Measurements from ENCODE around the gene TEX51. TPM values are rescaled to one million over a fixed set of nuclear protein-coding genes. Genes with fewer than 3 reads are reported as not detected.

Gene TEX51
- total RNA-seq, result not detected
- long read RNA-seq, result 0 reads

DNA sequence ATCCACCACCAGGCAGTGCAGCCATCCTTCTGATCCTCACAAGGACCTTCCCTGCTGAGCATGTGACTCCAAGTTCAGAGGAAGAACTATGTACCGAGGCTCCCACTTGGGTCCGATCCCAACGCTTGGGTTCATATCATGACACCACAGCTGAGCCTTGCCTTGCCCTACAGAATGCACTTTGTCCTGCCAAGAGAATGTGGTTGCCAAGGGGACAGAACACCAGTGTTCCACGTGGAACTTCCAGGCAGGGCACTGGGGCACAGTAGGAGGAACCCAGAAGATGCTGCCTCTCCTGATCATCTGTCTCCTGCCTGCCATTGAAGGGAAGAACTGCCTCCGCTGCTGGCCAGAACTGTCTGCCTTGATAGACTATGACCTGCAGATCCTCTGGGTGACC, at the start of gene TEX51:
TSS of gene TEX51 (plus strand) at position 255 of the 400 bp plus-strand sequence. CDS start at position 284, 29 bp downstream.
- no peak for DNase-seq
- intact Hi-C loops (cut with DNase I, micrococcal nuclease), result no loop called here
- no peak for ATAC-seq

GRCh38 chr2:126849054-126849453, 49.6 kb upstream of the TEX51 start:
- no peak for DNase-seq
- intact Hi-C loops (cut with DNase I, micrococcal nuclease), result no loop called here
- ATAC-seq, result no peak

DNA sequence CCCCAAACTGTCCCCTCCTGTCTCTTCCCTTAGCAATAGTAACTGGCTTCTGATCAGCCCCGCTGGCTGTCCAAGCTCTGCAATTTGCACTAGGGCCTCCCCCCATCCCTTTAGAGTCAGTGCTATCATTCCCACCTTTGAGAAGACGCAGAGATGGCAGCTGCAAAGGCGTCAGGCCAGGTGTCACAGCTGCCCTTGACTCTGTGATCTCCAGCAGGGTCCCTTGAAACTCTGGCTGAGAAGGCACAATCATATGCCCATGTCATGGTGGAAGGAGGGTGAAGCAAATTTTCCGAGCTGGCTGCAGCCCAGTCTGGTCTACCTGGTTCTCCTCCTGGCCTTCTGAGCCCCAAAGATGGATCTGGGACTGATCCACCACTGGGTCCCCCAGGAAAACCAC, 49.2 kb upstream of the TEX51 start:
- DNase-seq (no peak), ATAC-seq (no peak)
- intact Hi-C loops (cut with DNase I, micrococcal nuclease), result no loop called here

GRCh38 chr2:126849991-126850535, 48.6 kb upstream of the TEX51 start:
- ATAC-seq (no peak), DNase-seq (no peak)
- intact Hi-C loops (cut with DNase I, micrococcal nuclease), result no loop called here

GRCh38 chr2:126850940-126851339, 47.8 kb upstream of the TEX51 start:
- ATAC-seq, result no peak
- intact Hi-C loops (cut with DNase I, micrococcal nuclease), result no loop called here
- no peak for DNase-seq

- intact Hi-C loops (cut with DNase I, micrococcal nuclease), result no loop called here
- ATAC-seq (no peak), DNase-seq (no peak)
These were observed 46.9 kb upstream of the TEX51 start for GRCh38 chr2:126851756-126852155.

DNA sequence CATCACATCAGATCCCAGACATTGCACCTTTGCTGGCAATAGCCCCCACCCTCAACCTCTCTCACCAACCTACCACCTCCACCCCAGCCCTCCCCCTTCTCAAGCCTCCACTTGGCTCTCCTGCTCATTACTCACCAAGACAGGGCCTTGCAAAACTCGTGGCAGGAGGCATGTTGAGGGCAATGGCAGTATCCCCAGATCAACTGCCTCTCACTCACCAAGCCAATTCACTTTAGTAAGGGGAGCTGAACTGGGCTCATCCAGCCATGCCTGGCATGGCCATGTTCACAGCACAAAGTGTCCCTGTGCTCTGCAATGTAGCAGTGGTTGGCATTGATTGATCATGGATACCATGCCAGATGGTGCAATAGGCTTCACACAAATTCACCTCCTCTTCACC, 46.3 kb upstream of the TEX51 start:
- DNase-seq (no peak), ATAC-seq (no peak)
- intact Hi-C loops (cut with DNase I, micrococcal nuclease), result no loop called here

- DNase-seq (no peak), ATAC-seq (no peak)
- intact Hi-C loops (cut with DNase I, micrococcal nuclease), result no loop called here
These were observed 43.1 kb upstream of the TEX51 start for GRCh38 chr2:126855606-126856005.

DNA sequence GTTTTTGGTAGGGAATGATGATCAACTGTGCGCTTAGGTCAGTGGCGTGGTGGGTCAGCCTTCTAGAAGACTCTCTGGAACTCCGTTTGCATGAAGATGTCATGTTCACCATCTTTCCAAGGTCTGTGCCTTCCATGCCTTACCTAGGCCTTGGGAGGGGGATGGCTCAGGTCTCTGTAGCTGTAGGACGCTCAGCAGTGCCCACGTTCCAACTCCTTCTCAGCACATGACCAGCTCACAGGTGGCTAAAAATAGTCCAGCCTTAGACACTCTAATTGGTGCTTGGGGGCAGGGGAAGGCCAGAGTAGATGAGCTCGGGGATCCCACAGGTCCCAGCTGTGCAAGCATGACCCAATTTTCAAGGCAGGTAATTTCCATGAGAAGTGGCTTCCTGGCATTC, 42.3 kb upstream of the TEX51 start:
- intact Hi-C loops (cut with DNase I, micrococcal nuclease), result no loop called here
- DNase-seq, result no peak

GRCh38 chr2:126857502-126857901, 41.2 kb upstream of the TEX51 start:
- DNase-seq, result no peak
- no peak for ATAC-seq
- intact Hi-C loops (cut with DNase I, micrococcal nuclease), result no loop called here

More for the DNA sequence above, 42.3 kb upstream of the TEX51 start:
- no peak for ATAC-seq

GRCh38 chr2:126858013-126858412, 40.7 kb upstream of the TEX51 start:
- no peak for DNase-seq
- intact Hi-C loops (cut with DNase I, micrococcal nuclease), result no loop called here
- ATAC-seq, result no peak

DNA sequence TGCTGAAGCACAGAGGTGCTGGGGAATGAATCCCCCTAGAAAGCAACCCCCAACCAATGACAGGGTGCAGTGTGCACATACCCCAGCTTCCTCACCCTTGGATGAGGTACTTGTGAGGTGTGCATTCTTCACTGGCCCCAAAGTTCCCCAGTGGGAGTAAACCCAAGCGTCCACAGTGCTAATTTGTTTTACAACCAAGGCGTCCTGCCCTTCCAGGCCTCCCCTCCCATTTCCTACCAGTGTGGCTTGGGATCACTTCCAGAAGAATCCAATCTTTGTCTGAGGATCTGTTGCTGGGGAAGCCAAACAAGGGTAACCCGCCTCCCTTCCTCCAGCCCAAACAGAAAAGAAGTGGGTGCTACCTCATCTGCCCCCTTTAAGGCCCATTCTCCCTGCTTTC, 40.3 kb upstream of the TEX51 start:
- DNase-seq, result no peak
- ATAC-seq, result no peak
- intact Hi-C loops (cut with DNase I, micrococcal nuclease), result no loop called here

- intact Hi-C loops (cut with DNase I, micrococcal nuclease), result no loop called here
- DNase-seq, result no peak
- ATAC-seq, result no peak
These were observed 39.7 kb upstream of the TEX51 start for GRCh38 chr2:126858991-126859390.

DNA sequence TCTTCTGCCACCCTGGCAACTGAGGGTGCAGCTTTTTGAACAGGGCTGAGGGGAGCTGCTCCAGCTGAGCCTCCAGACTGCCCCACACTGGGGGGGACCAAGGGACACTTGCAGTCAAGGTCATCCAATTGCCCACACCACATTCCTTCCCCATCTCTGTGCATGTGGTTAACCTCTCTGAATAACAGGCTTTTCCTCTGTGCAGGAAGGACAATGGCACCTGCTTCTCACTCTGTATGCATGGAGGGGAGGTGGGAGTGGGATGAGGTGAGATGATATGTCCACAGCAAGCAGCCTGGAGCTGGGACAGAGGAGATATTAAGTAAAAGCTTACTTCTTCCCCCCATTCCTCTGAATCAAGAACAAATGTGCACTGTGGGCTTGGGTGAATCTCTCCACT, 39.1 kb upstream of the TEX51 start:
- intact Hi-C loops (cut with DNase I, micrococcal nuclease), result no loop called here
- DNase-seq (no peak), ATAC-seq (no peak)

GRCh38 chr2:126860385-126860784, 38.3 kb upstream of the TEX51 start:
- DNase-seq (no peak), ATAC-seq (no peak)
- intact Hi-C loops (cut with DNase I, micrococcal nuclease), result no loop called here

DNA sequence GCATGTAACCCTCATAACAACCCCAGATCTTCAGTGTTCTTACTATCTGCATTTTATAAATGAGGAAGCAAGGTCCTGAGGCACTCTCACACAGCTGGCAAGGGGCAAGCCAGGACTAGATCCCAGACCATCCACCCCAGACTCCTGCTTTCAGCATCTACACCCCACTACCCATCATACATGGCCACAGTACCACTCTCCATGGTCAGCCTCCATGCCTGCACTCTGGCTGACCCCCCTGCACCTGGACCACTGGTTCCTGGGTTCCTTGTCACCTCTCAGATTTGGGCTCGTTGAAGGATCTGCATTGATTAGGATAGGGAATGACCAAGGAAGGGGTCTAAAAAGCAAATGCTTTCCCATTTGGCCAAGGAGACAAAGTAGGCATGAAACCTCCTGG, 36.0 kb upstream of the TEX51 start:
- DNase-seq (no peak), ATAC-seq (no peak)
- intact Hi-C loops (cut with DNase I, micrococcal nuclease), result no loop called here

DNA sequence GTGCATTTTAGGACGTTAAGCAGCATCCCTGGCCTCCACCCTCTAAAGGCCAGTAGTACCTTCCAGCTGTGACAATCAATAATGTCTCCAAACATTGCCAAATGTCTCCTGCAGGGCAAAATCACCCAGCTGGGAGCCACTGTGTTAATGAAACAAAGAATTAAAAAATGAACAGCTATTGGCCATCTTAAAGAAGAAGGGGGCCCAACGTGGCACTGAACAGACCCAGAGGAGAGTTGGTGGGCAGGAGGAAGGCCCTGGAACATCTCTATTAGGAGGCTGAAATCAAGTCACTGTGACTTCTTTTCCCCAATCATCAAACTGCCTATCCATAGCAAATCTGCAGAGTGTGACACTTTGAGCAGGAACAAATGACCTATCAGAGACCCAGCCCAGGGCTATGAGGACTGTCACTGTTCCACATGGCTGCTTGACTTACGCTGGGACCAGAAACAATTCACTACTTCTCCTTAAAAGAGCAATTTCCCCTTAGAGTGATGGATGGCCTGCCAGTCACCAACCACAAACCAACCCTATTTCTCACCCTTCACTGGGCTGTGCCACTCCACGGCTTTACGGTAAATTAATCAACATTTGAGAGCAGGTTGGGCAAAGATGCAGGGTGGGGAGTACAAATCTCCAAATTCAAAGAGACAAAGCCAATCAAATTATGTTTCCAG, 35.2 kb upstream of the TEX51 start:
- DNase-seq (no peak), ATAC-seq (no peak)
- intact Hi-C loops (cut with DNase I, micrococcal nuclease), result no loop called here

DNA sequence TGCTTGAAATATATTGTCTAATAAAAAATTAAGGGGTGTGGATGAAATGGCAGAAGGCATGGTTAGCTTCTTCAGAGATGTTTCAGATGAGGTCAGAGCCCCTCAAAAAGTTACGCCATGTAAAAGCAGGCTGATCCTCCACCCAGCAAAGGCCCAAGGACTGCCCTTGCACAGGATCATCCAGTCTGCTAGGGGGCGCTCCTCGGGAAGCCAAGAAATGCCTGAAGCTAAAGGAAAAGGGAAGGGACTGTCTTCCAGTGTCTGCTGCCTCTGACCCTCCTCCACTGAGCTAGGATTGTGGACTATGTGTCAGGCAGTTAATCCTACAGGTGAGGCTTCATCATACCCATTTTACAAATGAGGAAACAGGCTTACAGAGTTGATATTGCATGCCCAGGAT, 33.8 kb upstream of the TEX51 start:
- intact Hi-C loops (cut with DNase I, micrococcal nuclease), result no loop called here
- DNase-seq (no peak), ATAC-seq (no peak)

GRCh38 chr2:126866451-126866850, 32.2 kb upstream of the TEX51 start:
- ATAC-seq, result no peak
- DNase-seq, result no peak
- intact Hi-C loops (cut with DNase I, micrococcal nuclease), result no loop called here

- ATAC-seq (no peak), DNase-seq (no peak)
- intact Hi-C loops (cut with DNase I, micrococcal nuclease), result no loop called here
These were observed 23.7 kb upstream of the TEX51 start for GRCh38 chr2:126874961-126875360.

- ATAC-seq, result no peak
- intact Hi-C loops (cut with DNase I, micrococcal nuclease), result no loop called here
- no peak for DNase-seq
These were observed 22.1 kb upstream of the TEX51 start for GRCh38 chr2:126876631-126877030.
